Endodermal cell (in vitro differentiated cells): ENCODE measurements around the gene SLC47A1. TPM values are rescaled to one million over a fixed set of nuclear protein-coding genes. Genes with fewer than 3 reads are reported as not detected.
A peak's percentile ranks its signal among the peaks of the same experiment; 100 is the strongest.

ENCODE experiments used
- DNase-seq: peaks from one replicate; pipeline ENCODE4 v3.0.0-alpha.2; 2017
- H3K27ac ChIP-seq: 2 replicates; pipeline ENCODE4 v1.5.1; 2013; ENCODE audit warnings: mild to moderate bottlenecking, low read depth, low read length, moderate library complexity
- H3K27me3 ChIP-seq: 2 replicates; pipeline ENCODE4 v1.6.1; 2013; ENCODE audit warnings: mild to moderate bottlenecking, low read length, moderate library complexity; ENCODE audit not compliant: insufficient read depth, control insufficient read depth, poor library complexity, severe bottlenecking
- H3K36me3 ChIP-seq: 2 replicates; pipeline ENCODE4 v1.7.0; 2013; ENCODE audit warnings: mild to moderate bottlenecking, low read length, moderate library complexity; ENCODE audit not compliant: control insufficient read depth, insufficient read depth
- H3K4me1 ChIP-seq: one replicate; pipeline ENCODE4 v1.7.0; 2013; ENCODE audit warnings: low read length; ENCODE audit not compliant: control insufficient read depth, insufficient read depth
- H3K4me3 ChIP-seq: 2 replicates; pipeline ENCODE4 v1.5.1; 2013; ENCODE audit warnings: mild to moderate bottlenecking, low read length, moderate library complexity
- H3K9ac ChIP-seq: 2 replicates; pipeline ENCODE4 v1.6.1; 2013; ENCODE audit warnings: mild to moderate bottlenecking, low read length, moderate library complexity; ENCODE audit not compliant: poor library complexity, severe bottlenecking; ENCODE audit errors: extremely low read depth
- H3K9me3 ChIP-seq: 2 replicates; pipeline ENCODE4 v1.6.1; 2013; ENCODE audit warnings: mild to moderate bottlenecking, low read length, moderate library complexity; ENCODE audit not compliant: control insufficient read depth
- H3K27ac Mint-ChIP-seq: 2 replicates; pipeline ENCODE4 v1.8.0; 2020; ENCODE audit warnings: mixed read lengths
- H3K27me3 Mint-ChIP-seq: 2 replicates; pipeline ENCODE4 v1.8.0; 2021; ENCODE audit warnings: mild to moderate bottlenecking, mixed read lengths; ENCODE audit not compliant: insufficient read depth
- H3K36me3 Mint-ChIP-seq: 2 replicates; pipeline ENCODE4 v1.8.0; 2020; ENCODE audit warnings: low read depth, mixed read lengths
- H3K4me1 Mint-ChIP-seq: 2 replicates; pipeline ENCODE4 v1.8.0; 2020; ENCODE audit warnings: mixed read lengths
- H3K4me3 Mint-ChIP-seq: 2 replicates; pipeline ENCODE4 v1.8.0; 2020; ENCODE audit warnings: mild to moderate bottlenecking, moderate library complexity, mixed read lengths
- H3K9me3 Mint-ChIP-seq: 2 replicates; pipeline ENCODE4 v1.8.0; 2020; ENCODE audit warnings: mild to moderate bottlenecking, mixed read lengths
- WGBS, 2 experiments: methylation state at CpG; one replicate each; pipeline versions ENCODE4 v1.1.5 to v1.1.7; 2013; ENCODE audit warnings: missing lambda C conversion rate in 2 of 2, mixed read lengths in 1 of 2; ENCODE audit not compliant: insufficient coverage in 1 of 2, insufficient read length in 1 of 2; 5-methylcytosine and 5-hydroxymethylcytosine counted together
- total RNA-seq, 2 donors: library from RNA; stranded (reverse); fragmentation: NEBNext Ultra II Directional in 1 of 2; extraction: Animal tissue kit (Norgen Biotek cat#: 25700) in 1 of 2; gene quantifications; 2 replicates in 1 of 2; 3 replicates in 1 of 2; pipeline ENCODE4 v1.2.1, GENCODE V29; 2021
- TF ChIP-seq, protein P1 (sequence below): fragments of 200-600 bp; sonication (generic); conservative IDR thresholded peaks from 2 replicates; pipeline ENCODE4 v1.5.0; 2021; ENCODE audit warnings: antibody characterized with exemption, mild to moderate bottlenecking

SLC47A1 gene
- total RNA-seq, 2 donors from 2014 or later: 2.5 to 3.1 TPM

DNA sequence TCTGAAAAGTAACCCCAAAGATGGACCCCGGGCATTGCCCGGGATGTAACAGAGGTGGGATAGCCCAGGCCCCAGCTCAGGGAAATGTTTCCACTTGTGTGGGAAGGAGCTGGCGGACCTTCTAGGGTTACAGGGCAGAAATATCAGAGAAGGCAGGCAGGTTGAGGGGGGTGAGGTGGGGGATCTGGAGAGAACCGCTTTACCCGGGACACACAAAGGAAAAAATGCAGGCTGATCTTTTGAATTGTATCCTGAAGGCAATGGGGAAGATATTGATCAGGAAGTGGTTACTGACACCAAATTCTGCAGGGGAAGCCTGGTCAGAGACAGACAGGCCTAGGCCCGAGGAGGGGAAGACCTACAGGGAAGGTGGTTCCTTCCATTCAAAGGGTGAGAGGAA is 3.5 kb downstream of the SLC47A1 start:
- Histone ChIP-seq H3K4me1 (no peaks in the 10 kb centered on the region), H3K9ac (no peak overlapping the region), H3K36me3 (no peaks in the 10 kb centered on the region), H3K4me3 (no peak overlapping the region), H3K9me3 (no peaks in the 10 kb centered on the region), H3K27ac (no peak overlapping the region), H3K27me3 (peaks cover 40% of the 10 kb centered on the region)
- Mint-ChIP-seq H3K4me3 (no peak overlapping the region), H3K4me1 (peaks cover 14% of the 10 kb centered on the region), H3K27ac (no peak overlapping the region), H3K27me3 (peaks cover 54% of the 10 kb centered on the region), H3K9me3 (no peaks in the 10 kb centered on the region), H3K36me3 (no peaks in the 10 kb centered on the region)
- TF ChIP-seq, protein P1, sequence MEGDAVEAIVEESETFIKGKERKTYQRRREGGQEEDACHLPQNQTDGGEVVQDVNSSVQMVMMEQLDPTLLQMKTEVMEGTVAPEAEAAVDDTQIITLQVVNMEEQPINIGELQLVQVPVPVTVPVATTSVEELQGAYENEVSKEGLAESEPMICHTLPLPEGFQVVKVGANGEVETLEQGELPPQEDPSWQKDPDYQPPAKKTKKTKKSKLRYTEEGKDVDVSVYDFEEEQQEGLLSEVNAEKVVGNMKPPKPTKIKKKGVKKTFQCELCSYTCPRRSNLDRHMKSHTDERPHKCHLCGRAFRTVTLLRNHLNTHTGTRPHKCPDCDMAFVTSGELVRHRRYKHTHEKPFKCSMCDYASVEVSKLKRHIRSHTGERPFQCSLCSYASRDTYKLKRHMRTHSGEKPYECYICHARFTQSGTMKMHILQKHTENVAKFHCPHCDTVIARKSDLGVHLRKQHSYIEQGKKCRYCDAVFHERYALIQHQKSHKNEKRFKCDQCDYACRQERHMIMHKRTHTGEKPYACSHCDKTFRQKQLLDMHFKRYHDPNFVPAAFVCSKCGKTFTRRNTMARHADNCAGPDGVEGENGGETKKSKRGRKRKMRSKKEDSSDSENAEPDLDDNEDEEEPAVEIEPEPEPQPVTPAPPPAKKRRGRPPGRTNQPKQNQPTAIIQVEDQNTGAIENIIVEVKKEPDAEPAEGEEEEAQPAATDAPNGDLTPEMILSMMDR: no peak
- peak; percentile 51 for DNase-seq
- WGBS, 2 experiments: 56 to 76% methylated on average over 5 to 6 of the region's 6 CpGs

DNA sequence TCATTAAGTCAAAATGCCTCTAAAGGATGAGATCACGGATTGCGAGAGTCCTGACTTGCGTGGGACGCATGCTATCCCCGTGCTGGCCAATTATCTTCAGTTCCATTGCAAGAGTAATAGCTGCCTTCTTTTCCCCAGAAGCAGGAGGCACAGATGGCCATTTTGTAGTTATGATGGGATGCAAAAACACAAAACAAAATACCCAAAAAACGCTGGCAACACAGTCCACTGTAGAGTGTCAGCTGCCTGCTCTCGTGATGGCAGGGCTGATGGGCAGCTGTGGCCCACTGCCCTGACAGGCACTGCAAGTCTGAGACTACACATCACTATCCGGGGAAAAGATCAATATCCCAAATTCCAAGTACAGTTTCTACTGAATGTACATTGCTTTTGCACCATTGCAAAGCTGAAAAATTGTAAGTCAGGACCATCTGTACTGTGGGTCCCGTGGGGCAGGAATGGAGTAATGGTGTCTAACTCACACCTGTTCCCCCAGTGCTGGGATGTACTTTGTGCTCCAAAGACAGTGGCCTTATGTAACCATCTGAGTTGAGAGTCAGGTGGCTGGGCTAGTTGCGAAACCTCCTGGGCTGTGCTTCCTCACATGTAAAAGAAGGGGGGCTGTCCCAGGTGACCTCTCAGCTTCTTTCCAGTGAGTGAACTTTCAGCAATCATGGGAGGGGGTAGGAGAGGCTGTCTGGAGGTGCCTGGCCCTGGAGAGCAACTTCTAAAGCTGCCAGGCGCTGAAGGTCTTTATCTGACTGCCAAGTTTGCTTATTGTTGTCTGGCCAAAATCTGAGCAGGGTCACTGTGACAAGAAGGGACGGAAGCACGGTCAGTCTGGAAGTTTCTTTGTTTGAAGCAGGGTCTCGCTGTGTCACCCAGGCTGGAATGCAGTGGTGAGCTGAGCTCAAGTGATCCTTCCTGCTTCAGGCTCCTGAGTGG is 4.7 kb downstream of the SLC47A1 start:
- Histone ChIP-seq H3K36me3 (no peaks in the 10 kb centered on the region), H3K27ac (peak overlapping the region; percentile 55), H3K27me3 (peaks cover 27% of the 10 kb centered on the region), H3K4me3 (no peak overlapping the region), H3K9me3 (no peaks in the 10 kb centered on the region), H3K9ac (no peak overlapping the region), H3K4me1 (no peaks in the 10 kb centered on the region)
- Mint-ChIP-seq H3K27me3 (peaks cover 45% of the 10 kb centered on the region), H3K4me3 (no peak overlapping the region), H3K4me1 (peaks cover 14% of the 10 kb centered on the region), H3K27ac (peak overlapping the region; percentile 35), H3K9me3 (no peaks in the 10 kb centered on the region), H3K36me3 (no peaks in the 10 kb centered on the region)
- WGBS, 2 experiments: 87 to 90% methylated on average over 12 to 14 of the region's 14 CpGs
- TF ChIP-seq, protein P1: no peak
- DNase-seq: peak; percentile 64

DNA sequence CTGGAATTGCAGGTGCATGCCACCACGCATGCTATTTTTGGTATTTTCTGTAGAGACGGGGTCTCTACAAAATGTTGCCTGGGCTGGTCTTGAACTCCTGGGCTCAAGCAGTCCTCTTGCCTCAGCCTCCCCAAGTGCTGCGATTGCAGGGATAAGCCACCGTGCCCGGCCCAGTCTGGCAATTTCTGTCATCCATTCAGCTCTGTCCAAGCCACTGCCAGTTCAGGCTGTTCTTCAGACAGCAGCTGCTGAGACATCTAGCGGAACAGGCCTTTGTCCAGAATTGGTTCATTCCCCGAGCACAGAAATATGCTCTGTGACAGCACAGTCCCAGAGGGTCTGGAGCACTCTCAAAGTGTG is 5.4 kb downstream of the SLC47A1 start:
- peak; percentile 42 for DNase-seq
- no peaks in the 10 kb centered on the region for H3K36me3 Mint-ChIP-seq

More for the DNA sequence above, 5.4 kb downstream of the SLC47A1 start:
- H3K27ac ChIP-seq: peak overlapping the region; percentile 55
- H3K9ac ChIP-seq: no peak overlapping the region
- Mint-ChIP-seq H3K4me3 (no peak overlapping the region), H3K4me1 (peaks cover 14% of the 10 kb centered on the region), H3K27ac (peak overlapping the region; percentile 35), H3K9me3 (no peaks in the 10 kb centered on the region), H3K27me3 (peaks cover 40% of the 10 kb centered on the region)
- TF ChIP-seq, protein P1: no peak
- peaks cover 21% of the 10 kb centered on the region for H3K27me3 ChIP-seq
- no peaks in the 10 kb centered on the region for H3K4me1 ChIP-seq
- H3K36me3 ChIP-seq: no peaks in the 10 kb centered on the region
- no peaks in the 10 kb centered on the region for H3K9me3 ChIP-seq
- 94 to 98% methylated on average over 7 of the region's 7 CpGs for WGBS, 2 experiments
- no peak overlapping the region for H3K4me3 ChIP-seq
